Measurements from ENCODE around the gene CARD10.

- TF ChIP-seq, protein P1, sequence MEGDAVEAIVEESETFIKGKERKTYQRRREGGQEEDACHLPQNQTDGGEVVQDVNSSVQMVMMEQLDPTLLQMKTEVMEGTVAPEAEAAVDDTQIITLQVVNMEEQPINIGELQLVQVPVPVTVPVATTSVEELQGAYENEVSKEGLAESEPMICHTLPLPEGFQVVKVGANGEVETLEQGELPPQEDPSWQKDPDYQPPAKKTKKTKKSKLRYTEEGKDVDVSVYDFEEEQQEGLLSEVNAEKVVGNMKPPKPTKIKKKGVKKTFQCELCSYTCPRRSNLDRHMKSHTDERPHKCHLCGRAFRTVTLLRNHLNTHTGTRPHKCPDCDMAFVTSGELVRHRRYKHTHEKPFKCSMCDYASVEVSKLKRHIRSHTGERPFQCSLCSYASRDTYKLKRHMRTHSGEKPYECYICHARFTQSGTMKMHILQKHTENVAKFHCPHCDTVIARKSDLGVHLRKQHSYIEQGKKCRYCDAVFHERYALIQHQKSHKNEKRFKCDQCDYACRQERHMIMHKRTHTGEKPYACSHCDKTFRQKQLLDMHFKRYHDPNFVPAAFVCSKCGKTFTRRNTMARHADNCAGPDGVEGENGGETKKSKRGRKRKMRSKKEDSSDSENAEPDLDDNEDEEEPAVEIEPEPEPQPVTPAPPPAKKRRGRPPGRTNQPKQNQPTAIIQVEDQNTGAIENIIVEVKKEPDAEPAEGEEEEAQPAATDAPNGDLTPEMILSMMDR (IDR thresholded peaks at IDR 0.05), result no peak
- TF ChIP-seq POLR2A (IDR thresholded peaks at IDR 0.05; ENCODE audit: low read depth) (no peak), POLR2AphosphoS5 (IDR thresholded peaks at IDR 0.05) (no peak)
Observed at GRCh38 chr22:37451218-37451617, 68.0 kb downstream of the CARD10 start.

Measured in esophagus muscularis mucosa (tissue), 3 donors.